Embryonic facial prominence (tissue), 1 donor: ENCODE data around the gene FBXO8.
"Not testable (repeated sequence)": the region's sequence is repeated elsewhere in the genome, so short reads cannot be mapped to it uniquely, and the experiment has no call there.

Experiments used
- DNase-seq: peaks from one replicate; pipeline ENCODE4 v3.0.0-alpha.2; 2016; ENCODE audit errors: extremely low spot score

FBXO8 gene

DNA sequence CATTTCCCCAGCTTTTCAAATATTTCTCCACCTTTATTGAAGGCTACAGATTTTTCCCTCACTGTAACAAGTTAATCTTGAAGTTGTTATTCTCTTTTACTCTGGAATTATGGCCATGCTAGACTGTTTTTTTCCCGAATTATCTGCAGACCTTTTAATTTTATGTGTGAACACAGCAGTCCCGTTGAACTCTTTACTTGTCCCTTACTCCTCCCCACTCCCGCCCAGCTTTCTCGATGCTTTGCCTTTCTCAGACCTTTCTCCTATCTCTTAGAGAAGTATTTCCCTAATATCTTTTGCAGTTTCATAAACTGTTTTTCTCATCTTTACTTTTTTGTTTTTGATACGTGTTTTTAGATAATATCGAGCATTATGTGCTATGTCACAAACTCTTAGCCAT is 1.0 kb upstream of the FBXO8 start:
- no peak for DNase-seq

DNA sequence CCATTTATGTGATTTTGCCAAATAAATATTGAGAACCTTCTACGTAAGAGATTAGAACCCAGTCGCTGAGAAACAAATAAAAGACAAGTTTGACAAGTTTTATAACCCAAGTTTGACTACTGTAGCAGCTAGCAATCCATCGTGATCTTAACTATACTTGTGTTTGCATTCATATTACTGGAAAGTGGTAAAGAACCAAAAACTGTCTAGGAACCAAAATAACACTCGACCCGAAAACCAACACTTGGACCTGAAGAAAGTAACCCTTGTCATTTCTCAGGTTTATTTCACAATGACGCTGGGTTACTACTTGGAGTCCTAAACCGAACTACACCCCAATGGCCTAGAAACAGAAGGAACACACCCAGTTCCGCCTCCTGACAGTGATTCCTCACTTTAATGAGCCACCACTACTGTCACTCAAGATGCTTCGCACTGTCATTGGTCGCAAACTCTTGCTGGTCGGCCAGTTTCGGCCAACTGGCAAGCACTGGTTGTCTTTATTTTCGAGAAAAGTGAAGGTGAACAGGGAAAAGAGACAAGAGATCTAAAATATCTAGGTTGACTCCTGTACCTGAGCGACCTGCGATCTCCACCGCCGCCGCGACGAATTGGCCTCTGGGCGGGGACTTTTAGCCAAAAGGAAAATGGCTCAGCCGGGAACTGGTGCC is 496 bp downstream of the FBXO8 start:
- peak; percentile 78 for DNase-seq

DNA sequence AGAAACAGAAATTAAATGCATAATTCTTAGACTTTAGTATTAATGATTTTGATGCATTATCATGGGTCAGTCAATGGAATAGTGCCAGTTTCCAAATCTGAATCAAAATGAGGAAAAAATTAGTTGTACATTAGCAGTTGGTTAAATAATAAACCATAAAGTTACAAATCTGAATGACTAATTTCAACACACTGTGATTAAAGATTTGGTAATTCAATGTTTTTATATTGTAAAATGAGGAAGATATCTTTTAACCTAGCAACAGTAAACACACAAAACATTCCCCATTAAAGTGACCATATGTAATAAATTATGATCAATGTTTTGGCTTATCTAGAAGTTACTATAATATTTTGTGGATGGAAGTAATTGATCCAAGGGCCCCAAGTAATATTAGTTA is 1.6 kb downstream of the FBXO8 start:
- DNase-seq: no peak

DNA sequence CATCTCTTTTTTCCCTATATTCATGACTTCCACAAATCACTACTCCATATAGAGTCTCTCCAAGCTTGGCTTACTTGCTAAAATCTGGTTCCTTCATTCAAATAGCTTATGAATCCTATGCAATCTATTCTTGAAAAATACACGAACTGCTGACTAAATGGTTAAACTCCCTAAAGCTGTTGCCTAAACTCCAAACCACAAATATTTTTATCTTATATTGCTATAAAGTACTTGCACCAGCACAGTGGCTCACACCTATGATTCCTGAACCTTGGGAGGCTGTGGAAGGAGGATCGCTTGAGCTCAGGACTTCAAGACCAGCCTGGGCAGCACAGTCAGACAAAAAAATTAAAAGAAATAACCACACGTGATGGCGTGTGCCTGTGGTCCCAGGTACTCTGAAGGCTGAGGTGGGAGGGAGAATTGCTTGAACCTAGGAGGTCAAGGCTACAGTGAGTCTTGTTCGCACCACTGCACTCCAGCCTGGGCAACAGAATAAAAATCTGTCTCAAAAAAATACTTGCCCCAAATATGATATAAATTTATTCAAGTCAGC is 2.2 kb downstream of the FBXO8 start:
- no peak for DNase-seq

DNA sequence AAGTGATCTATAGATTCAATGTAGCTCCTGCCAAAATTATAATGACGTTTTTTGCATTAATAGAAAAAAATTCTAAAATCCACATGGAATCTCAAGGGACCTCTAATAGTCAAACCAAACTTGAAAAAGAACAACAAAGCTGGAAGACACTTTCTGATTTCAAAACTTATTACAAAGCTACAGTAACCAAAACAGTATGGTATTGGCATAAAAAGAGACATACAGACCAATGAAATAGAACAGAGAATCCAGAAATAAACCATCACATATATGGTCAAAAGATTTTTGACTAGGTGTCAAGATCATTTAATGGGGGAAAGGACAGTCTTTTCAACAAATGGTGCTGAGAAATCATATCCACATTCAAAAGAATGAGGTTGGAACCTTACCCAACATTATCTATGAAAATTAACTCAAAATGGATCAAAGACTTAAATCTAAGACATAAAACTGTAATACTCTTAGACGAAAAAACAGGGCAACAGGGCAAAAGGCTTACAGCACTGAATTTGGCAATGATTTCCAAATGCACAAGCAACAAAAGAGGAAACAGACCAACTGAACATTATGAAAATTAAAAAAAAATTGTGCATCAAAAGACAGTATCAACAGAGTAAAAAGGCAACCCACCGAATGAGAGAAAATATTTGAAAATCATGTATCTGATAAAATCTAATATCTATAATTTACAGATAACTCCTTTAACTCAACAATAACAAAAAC is 3.9 kb downstream of the FBXO8 start:
- no peak for DNase-seq

DNA sequence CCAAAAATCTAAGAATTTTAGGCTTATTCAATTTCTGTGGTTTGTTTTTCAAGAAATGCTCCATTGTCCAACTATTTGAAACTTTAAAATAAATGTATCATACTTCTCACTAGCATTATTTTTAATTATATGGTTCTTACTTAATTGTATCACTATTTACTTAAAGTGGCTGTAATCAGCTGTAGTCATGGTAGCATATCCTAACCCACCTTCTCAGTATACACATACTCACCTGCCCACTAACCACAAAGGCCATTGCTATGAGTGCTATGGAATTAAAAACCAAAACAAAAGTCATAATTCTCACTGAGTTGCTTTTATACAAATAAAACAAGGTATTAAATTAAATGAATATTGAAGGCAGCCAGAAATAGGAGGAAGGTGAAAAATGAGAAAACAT is 5.0 kb downstream of the FBXO8 start:
- no peak for DNase-seq

DNA sequence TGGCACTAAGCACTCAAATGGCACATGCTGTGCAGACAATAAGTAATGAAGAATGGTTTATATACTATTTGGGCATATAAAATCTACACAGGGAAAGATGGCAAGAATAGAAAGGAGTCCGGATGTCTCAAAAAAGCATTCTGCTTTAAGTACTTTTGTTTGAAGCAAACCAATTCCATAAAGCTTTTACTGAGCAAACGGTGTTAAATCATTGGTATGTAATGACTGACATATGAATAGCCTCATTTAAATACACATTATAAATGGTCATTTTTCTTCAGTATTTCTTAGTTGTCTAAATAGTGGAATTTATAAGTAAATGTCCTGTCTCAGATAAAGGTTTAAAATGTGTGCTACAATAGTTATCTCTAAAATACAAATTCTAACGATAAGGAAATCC is 6.0 kb downstream of the FBXO8 start:
- no peak for DNase-seq

DNA sequence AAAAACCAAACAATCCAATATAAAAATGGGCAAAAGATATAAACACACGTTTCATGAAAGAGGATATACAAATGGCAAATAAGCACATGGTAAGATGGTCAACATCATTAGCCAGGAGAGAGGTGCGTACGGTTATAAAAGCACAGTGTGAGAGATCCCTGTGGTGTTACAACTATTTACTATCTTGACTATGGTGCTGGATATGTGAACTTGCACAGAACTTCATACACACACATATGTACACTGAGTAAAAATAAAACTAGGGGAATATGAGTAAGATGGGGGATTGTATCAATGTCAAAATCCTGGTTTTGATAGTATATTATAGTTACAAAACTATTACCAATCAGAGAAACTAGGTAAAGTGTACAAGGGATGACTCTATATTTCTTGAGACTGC is 8.4 kb downstream of the FBXO8 start:
- DNase-seq: no peak

DNA sequence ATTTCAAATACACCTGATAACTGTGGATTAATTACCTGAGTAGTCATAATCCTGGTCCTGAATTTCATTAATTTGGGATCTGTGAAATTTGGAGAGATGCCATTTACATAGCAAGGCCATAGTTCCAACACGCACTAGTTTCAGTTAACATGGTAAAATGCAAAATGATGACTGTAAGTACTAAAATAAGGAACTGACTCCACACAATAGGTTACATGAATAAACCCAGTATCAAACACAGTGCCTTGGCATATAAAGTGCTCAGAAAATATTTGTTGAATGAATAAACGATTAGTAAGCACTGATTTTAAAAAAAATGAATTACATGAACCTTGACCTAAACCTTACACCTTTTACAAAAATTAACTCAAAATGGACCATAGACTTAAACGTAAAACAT is 9.0 kb downstream of the FBXO8 start:
- DNase-seq: no peak

DNA sequence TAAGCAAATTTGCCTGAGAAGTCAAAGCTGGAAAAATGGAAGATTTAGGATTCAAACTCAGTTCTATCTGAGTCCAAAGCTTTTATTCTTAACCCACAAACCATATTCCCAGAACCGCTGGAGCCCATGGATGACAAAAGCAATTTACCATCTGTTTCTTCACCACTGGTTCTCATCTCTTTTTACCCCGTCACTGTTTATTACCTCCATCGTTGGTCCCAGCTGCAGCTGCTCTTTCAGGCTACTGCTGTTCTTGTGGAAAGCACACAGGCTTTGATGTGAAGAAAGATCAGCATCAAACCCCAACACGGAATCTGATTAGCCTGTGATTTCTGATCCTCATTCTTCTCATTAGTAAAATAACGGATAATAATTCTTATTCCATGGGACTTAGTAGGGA is 9.5 kb downstream of the FBXO8 start:
- no peak for DNase-seq

DNA sequence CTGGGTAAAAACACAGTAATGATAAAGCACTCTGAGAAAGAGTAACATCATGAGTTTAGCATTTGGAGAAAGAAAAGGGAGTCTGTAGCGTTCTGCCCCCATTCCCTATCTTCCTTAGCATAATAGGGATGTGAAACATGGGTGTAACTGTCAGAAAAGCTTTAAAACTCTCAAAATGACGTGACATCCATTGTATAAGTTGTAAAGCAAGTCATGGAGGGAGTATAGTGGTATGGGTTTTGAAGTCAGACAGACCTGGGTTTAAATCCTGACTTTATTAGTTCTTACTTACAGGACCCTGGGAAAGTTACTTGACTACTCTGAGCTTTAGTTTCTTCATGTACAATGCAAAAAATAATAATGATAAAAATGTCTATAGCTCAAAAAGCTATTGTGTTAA is 17.1 kb downstream of the FBXO8 start:
- DNase-seq: no peak

DNA sequence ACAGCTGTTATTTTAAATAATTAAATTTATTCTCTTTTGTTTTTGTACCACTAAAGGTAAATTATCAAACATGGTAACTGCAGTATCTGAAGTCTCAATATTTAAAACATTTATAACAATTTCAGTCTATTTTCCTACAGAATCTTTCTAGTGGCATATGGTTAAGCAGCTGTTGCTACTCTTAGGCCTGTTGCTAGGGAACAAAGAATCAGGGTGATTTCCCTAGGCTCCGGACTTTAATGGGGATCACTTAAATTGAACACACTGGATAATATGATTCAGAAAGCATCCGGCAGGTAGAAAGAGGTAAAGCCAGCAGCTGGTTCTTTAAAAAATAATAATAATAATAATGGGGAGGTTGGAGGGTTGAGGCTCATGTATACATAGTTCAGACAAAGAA is 17.6 kb downstream of the FBXO8 start:
- DNase-seq: no peak

DNA sequence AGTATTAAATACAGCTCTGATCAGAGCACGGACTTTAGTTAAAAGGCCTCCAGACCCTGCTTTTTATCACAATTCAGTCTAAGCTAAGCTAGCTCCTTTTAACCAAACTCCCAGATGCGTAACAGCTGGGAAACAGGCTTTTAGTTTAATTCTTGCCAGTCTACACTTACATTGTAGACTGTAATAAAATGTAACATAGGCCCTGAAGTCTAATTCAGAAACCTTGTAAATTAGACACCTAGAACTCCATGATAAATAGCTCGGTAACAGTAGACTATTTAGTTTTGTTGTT is 20.1 kb downstream of the FBXO8 start:
- no peak for DNase-seq

DNA sequence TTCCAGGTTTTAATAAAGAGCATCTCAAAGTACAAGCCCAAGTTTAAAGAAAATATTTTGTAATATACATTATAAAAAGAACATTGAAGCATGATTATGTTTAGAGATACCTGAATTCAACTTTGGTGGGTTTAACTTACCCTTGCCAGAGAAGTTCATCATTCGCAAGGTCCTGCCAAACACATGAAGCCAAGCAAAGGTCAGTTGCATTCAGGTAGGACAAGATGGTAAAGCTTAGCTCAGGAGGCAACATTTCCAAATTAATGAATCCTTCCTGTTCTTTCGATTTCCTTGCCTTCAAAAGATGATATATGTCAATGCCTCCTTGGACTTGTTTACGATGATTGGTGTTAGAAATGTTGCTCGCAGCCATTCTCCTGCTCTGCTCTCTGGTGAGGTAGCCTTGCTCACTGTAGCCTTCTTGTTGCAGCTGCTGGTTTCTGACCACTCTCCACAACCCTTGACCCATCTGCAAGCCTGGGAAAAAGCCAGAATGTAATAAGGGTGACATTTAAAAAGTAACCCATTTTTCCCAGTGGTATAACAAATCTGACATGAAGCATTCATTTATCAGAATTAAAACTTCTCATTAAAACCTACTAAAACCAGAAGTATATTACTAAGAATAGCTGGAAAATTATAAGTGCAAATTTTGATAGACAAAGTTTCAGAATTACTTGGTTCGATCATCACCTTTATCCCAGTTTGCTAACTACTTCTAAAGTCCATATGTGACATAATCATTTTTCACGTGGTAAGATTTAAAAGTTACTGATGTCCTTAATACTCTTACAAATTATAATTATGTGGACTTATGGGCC is 20.6 kb downstream of the FBXO8 start:
- no peak for DNase-seq

DNA sequence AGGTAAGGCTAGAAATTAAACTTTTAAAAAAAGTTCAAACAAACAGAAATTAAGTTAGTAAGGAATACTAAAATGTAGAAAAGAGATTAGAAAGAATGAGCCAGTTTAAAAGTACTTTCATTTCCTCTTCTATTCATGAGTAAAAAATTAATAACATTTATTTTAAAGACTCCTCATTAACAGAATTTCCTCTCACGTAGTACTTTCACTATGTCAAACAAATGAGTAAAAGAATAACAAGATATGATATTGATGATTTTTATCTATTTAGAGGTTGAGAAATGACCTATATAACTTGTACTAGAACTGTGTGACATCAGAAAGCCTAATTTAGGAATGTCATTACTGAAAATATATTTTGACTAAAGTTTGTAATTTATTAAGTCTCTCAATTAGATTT is 22.0 kb downstream of the FBXO8 start:
- not testable (repeated sequence) for DNase-seq

DNA sequence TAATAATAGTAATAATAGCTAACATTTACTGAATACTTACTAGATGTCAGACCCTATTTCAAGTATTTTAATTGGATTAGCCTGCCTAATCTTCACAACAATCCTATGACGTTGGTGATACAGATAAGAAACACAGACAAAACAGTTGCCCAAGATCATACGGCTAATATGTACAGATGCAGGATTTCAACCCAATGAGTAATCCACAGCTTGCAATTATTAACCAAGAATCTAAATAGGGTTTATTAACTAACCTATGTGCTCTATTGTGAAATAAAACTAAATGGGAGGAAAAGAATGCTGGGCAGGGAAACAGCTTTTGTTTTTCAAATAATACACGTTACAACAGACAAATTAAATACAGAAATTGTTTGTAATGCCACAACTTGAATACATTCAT is 23.4 kb downstream of the FBXO8 start:
- DNase-seq: no peak

DNA sequence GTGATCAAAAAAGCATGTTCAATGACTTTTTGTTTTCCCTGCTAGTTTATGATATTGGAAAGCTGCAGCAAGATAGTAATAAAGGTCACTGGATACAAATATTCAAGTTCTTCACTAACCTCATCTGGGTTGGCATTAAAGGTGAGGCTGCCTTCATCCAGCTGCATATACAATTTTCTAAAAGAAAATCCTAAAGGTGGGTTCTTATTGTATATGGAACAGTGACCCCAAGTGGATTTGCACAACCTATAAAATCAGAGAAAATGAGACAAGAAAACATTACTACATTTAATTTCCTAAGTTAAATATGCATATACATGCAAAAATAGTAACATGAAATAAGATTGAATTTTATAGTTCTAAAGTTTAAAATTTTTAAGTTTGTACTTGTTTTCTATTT is 23.9 kb downstream of the FBXO8 start:
- DNase-seq: no peak

DNA sequence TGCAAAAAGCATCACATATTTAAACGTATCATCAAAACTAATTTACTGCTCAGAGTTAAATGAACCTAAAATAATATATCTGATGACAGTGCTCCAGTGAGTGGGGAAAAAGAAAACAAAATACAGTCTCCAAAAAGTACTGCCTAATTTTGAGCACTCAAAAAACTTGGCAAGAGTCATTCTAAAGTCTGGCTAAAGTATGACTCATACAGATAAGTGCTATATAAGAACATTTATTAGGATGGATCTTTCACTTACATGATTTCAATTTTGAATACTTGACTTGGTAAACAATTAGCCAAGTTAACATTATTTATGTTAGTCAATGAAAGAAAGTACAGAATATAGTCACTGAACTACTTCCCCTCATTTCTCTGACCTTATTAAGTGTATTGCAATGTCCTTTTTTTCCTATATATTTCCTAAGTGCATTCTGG is 27.2 kb downstream of the FBXO8 start:
- DNase-seq: no peak

DNA sequence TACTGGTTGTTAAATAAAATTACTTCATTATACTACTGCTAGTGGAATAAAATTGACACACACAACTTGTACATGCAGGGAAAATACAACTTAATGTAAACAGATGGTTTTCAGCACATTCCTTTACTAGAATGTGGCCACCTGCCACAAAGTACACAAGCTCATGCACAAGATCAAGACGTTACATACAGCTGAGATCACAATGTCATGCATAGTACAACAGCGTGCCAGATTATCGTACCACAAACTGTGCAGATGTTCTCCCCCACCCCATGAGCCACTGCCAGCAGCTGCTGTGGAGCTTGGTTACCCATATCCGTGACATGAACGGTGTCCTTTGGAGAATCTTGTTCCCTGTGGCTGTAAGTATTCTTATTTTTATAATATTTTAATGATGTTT is 27.7 kb downstream of the FBXO8 start:
- no peak for DNase-seq

DNA sequence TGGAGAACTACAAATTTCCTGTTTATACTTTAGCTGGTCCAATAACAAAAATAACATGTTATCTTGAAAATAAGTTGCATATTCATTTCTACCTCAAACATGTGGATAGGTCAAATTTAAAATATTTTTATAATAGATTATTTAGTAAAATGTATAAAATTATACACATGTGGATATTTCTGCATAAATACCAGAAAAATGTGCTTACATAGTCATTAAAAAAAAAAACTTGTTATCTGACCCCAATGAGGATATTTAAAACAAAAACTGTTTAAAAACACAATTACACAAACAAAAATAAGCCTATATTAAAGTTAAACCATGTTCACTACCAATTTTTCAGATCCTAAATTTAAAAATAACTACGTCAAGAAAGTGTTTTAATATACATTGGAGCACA is 28.1 kb downstream of the FBXO8 start:
- DNase-seq: no peak

DNA sequence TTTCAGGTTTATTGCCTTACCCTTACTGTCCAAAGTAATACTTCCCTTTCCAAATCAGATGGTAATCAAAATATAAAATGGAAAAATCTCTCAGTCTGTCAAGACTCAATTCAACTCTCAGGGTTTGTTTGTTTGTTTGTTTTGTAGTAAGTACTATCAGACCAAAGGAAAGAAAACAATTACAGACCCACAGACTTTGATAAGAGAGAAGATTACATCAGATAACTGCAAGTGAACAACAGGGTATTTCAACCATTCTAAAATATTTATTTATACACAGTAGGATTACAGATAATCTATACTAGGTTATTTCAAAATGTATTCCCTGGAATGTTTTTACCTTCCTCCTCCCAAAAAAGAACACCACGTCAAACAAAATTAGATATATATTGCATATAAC is 28.9 kb downstream of the FBXO8 start:
- no peak for DNase-seq

DNA sequence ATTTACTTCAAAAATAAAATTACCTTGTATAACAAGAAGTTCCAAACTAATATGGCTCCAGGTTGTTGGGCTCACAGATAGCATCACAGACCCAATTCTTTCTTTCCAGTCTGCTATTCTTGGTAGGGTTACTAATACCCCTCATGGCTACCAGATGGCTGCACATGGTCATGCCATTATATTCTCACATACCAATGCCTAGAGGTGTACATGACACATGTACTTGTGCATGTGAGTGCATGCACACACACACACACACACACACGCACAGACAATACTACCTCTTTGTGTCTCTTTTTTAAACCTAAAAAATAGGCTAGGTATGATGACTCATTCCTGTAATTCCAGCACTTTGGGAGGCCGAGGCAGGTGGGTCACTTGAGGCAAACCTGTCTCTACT is 31.1 kb downstream of the FBXO8 start:
- DNase-seq: no peak

DNA sequence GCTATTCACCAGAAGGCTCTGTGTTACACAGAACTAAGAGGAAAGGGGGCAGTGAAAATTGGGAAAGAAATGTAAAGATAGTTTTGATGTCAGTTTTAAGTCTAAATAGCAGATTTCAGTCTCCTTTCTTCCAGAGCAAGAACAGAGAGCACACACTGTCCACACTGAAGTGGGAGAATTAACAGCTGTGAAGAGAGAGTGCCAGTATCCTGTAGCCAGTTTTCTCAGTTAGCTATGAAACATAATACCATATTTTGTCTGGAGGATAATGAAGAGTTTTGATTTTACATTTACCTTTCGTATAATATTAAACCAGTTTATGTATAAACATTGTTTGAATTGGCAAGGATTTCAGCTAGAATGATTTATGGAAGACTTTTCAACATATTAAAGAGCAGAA is 35.1 kb downstream of the FBXO8 start:
- DNase-seq: no peak
